ENCODE results near the gene KCNMA1.

KCNMA1 gene

DNA sequence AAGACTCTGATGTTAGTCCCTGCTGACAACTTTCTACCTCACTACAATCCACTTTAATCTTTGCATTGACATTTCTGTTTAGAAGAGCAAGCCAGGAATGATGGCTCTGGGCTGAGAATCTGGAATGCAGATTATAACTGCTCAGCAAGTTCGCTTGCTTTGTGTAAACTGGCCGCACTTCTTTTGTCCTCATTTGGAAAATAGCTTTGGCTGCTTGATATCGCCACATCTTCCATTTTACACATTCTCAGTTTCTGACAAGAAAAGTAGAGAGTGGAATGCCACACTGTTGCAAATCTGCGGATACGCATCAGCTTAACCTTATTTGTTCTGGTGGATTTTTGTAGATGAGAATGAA lies 429.8 kb downstream of the KCNMA1 start:
- DNase-seq (ENCODE audit: low read depth), result no peak

DNA sequence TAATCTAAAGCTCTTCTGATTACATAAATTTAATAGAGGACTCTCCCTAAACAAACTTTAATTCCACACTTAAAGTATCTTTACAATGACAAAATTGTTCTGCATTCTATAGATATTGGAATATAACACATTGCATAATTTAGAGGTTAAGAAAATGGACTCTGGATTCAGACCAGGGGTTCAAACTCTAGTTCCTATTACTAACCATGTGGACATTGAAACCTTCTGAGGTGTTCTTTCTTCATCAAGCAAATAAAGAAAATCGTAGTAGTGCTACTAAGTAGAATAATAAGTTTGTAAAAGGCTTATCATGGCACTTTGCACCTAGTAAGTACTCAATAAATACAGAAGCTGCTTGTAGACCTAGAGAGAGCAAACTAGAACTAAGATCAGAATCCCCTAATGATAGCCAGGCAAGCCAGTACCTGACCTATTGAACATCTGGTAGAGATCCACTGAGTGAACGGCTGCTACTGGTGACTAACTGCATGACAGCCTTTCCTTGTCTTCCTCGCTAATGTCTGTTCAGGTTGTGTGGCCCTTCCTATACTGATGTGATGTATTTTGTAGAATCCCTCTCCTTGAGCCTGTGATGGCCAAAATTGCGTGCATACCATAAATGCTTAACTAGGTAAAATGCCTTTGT lies 430.3 kb downstream of the KCNMA1 start:
- DNase-seq (ENCODE audit: low read depth), result no peak

- DNase-seq (ENCODE audit: low read depth), result no peak
Measured at GRCh38 chr10:77205135-77205534, 432.5 kb downstream of the KCNMA1 start.

GRCh38 chr10:77204171-77204570 lies 433.4 kb downstream of the KCNMA1 start:
- DNase-seq (ENCODE audit: low read depth), result no peak

- DNase-seq (ENCODE audit: low read depth), result no peak
Measured at GRCh38 chr10:77202857-77203256, 434.8 kb downstream of the KCNMA1 start.

DNA sequence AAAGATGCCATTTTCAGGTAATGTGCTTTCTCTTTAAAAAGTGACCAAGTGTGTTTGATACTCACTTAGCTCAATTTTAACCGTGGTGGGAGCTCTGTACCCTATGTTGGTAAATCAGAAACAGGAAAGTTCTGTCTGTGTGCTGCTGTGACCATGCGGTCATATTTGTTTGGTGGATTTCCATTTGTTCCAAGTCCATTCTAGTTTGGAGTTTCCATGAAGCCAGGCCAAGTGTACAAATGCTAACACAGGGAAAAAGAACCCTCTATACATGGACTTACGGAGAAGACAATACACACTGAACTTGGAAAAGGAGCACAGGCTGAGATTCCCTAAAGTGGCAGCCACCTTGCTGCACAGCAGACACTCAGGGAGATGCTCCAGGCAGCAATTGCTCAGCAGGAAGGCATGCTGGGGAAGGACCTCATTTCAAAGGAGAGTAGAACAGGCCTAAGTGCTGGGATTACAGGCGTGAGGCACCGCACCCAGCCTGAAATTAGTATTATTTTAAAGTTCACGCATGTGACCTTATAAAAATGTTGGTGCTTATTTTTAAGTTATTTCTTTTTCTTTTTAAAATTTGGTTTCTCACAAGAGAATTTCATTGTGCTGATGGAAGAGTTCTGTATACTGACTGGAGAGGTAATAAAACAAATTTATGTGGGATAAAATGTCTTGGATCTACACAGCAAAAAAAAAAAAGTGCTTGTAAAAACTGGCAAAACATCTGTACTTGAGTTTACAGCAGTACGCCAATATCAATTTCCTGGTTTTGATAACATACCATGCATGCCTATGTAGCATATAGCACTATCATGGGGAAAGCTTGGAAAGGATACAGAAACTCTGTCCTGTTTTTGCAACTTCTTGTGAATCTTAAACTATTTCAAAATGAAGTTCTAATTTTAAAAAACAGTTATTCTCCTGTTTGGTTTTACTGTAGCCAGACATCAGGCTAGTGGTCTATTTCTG lies 436.2 kb downstream of the KCNMA1 start:
- no peak for DNase-seq (ENCODE audit: low read depth)

DNA sequence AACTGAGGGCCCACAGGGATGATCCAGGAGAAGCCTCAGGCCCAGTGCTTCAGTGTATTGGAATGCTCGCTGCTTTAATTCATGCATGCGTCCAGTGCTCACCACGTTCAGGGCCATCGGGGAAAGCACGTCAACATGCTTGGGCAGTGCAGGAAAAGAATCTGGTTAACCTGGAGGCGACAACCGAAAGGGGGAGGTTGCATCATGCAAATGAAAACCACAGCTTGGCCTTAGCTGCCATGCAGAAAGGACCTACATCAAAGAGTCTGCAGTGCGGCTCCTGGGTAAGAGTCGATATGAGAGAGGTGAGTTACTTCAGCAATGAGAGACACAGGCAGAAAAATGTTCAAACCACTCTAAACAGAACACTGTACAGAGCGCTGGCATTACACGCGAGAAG lies 440.1 kb downstream of the KCNMA1 start:
- DNase-seq (ENCODE audit: low read depth), result no peak

DNA sequence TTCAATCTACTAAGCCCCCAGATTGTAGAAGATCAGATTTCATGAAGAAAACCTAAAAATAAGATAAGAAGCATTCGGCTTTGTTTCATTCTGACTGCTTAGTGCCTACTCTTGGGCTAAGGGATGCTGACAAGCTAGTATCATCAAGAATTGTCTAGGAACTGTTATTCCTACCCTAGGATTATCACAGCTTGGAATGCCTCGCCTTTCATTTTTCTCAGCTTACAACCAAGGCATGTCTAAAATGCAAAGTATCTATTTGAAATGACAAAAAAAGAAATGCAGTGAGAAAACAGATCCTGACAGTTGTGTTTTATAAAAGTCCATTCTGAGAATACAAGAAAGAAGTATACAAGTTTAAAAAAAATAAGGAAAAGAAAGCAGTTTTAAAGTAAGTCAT lies 441.0 kb downstream of the KCNMA1 start:
- DNase-seq (ENCODE audit: low read depth), result no peak

DNA sequence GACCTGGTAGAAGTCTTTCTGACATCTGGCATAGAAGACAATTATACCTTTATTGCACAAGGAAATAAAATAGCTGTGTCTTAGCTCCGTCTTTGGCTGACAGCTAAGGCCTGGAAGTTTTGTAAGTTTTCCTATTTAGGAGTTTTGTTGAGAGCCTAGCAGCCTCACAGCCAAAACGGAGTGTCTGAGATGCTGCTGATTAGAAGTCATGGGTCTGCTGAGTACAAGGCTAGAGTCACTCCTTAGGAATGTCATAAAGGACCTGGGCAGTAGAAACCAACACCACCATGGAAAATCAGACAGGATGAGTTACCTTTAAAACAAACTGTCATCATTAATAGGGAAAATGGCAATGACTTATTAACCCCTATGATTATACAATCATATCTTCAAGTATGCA lies 442.5 kb downstream of the KCNMA1 start:
- no peak for DNase-seq (ENCODE audit: low read depth)

DNA sequence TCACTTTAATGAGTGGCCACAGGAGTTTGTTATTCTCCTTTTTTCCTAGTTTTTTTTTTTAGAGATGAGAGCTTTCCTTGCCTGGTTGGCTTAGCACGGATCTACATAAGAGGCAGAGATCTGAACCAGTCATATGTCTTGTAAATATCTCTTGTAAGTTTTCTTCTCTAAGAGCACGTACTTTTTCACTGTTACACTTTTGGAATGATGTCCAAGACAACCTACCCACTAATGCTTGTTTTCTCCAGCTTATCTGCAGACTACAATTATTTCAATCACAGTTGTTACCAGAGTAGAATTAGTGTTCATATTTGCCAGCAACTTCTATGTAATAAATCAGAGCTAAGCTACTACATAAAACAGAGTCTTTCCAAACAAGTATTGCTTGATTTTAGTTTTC lies 444.6 kb downstream of the KCNMA1 start:
- no peak for DNase-seq (ENCODE audit: low read depth)

DNA sequence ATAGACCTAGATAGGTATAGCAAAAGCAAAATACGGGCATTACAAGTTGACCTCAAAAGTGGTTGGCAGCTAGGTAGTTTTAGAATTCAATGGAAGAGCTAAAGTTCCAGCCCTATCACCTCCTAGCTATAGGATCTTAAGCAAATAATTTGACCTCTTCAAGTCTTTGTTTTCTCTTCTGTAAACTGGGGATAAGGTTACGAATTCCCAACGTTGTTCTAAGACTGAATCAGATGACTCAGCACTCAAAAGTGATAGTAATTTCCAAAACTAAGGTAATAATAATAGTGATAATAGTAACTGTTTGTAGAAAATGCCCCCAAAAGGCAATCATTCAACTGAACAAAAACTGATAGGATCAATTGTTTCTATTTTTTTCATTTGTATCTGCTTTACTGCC lies 445.2 kb downstream of the KCNMA1 start:
- DNase-seq (ENCODE audit: low read depth), result no peak

- DNase-seq (ENCODE audit: low read depth), result no peak
Measured at GRCh38 chr10:77191324-77192049, 446.1 kb downstream of the KCNMA1 start.

- no peak for DNase-seq (ENCODE audit: low read depth)
Measured at GRCh38 chr10:77190291-77190690, 447.3 kb downstream of the KCNMA1 start.

DNA sequence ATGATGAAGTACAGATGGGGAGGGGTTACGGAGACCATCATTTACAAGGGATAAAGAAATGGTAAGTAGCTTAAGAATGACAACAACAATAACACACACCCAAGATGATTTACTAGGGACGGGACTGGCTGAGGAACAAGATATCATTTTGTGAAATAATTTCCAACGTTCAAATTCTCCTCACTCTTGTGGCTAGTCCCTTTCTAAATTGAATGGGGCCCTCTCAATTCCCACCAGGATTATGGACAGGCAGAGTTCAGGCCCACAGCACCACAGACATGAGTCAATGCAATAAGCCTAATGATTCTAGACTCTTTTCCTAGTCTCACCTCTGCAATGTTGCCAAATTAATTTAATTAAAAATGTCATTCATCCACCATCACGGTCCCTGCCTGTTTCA lies 448.1 kb downstream of the KCNMA1 start:
- DNase-seq (ENCODE audit: low read depth), result no peak

GRCh38 chr10:77189075-77189474 lies 448.5 kb downstream of the KCNMA1 start:
- no peak for DNase-seq (ENCODE audit: low read depth)

DNA sequence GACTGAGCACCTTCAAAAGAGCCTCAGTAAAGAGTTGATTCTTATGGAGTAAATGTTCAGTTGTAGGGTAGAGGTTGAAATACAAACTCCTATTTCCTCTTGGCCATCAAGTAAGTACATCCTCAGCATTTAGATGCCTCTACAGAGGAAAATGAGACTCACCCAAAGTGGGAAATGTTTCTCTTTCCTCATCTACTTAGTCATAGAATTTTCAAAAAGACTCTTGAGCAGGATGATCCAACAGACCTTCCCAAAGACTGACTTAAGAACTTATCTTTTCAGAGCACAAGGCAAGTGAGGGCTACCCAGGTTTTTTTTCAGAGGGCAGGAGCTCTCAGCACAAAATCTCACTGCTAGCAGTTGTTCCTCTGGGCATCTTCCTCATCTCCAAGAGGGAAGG lies 449.1 kb downstream of the KCNMA1 start:
- DNase-seq (ENCODE audit: low read depth), result no peak

DNA sequence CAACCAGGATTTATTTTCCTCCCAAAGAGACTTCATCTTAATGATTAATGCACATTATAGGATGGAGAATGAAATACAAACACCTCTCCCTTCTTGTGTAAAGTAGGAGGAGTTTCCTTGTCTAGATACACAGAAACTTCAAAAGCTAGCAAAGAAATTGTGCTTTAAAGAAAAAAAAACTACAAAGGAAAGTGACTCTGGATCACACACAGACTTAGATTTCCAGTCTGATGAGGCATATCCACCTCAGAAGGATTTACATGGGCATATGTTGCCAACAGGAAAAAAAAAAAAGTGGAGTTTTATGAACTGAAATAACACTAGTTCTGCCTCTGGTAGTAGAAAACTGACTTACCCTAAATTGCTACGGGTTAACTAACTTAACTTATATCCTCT lies 449.6 kb downstream of the KCNMA1 start:
- no peak for DNase-seq (ENCODE audit: low read depth)

DNA sequence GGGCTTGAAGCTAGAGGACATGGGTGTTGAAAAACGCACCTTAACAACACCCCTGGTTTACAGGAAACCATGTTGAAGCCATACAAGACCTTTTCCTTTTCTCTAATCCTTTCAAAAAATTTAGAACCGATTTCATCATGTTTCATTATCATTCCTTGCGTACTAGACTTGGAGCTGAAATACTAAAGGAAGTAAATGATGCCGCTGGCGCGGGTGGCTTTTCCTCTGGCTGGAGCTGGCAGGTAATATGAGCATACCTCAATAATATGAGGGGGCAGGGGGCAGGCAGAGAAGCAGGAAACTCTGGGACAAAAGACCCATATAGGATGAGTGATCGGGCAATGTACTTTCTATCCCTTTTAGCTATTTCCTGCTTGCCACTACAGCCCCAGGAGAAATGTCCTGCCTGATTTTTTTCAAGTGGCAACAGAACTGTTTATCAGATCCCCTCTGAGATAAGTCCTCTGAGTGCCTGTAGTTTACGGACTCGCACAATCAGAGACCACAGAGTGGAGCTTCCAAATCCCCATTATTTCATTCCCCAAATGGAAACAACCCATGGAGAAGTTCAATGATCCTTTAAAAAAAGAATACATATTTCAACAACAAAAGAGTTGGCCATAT lies 450.1 kb downstream of the KCNMA1 start:
- DNase-seq (ENCODE audit: low read depth), result no peak

DNA sequence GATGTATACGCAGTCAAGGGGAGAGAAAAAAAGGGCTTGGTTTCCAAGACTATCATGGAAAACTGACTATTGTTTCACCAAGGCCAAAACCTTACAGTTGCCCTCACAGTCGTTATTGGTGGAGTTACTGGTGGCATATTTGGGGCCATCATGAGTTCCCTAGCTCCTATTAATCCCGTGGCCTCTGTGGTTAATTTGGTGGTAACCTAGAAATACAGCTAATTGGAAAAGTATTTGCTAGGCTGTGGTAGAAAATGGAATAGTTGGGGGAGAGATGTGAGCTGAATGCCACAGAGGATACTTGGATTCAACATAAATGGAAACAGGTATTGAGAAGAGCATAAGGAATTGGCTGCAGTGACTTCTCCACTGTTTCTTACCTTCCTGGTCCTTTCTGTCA lies 450.7 kb downstream of the KCNMA1 start:
- no peak for DNase-seq (ENCODE audit: low read depth)

DNA sequence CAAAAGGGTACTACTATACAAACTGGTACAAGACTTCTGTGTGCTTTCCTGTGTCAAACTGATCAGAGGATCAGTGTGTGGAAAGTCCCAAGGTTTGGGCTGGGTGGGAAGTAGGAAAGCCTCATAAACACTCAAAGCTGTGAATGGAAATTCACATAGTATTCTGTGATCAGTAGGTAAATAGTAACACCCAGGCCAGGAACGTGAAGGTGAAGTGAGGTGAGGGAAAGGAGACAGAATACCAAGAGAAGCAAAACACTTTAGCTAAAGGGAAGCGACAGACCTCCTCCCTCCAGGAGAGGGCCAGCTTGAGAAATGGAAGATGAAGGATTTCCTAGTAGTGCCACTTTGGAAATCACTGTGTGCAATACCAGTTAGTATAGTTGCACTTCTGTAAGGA lies 451.9 kb downstream of the KCNMA1 start:
- DNase-seq (ENCODE audit: low read depth), result no peak

DNA sequence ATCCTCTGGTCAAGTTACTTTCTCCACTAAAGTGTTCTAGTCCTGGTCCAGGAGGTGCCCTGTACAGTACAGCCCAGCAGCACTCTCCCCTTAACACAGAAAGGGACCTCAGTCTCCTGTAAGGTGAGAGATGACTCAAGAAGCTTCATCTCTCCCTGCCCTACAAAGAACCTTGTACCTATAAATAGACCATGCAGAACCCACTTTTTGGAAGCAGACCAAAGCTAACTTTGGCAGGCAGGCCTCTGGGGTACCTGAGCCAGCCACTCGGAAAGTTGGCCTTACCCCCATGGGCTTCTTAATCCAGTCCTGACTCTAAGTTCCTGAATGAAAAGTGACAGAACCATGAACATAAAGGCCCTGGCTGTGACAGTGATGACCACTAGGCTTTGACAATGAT lies 454.8 kb downstream of the KCNMA1 start:
- no peak for DNase-seq (ENCODE audit: low read depth)

DNA sequence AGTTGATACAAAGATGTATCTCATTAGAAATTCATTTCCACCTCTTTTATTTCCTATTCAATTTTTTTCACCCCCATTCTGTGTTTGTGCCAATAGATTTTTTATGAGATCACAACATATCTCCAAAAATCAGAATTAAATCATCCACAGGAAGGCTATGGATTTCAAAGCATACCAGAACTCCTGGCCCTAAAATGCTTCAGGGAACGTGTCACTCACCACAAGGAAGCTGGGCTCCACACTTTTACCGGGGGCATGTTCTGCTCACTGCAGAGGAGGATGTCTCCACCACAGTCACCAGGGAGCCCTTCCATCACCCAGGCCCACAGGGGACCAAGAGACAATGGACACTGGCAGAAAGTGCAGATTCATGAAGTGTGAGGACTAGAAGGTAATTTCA lies 456.8 kb downstream of the KCNMA1 start:
- DNase-seq (ENCODE audit: low read depth), result no peak

- no peak for DNase-seq (ENCODE audit: low read depth)
Measured at GRCh38 chr10:77180104-77180503, 457.5 kb downstream of the KCNMA1 start.
